Lower lobe of right lung (tissue), 2 donors: ENCODE measurements around the gene SUGT1. TPM values are rescaled to one million over a fixed set of nuclear protein-coding genes. Genes with fewer than 3 reads are reported as not detected.
"Not testable (repeated sequence)": the region's sequence is repeated elsewhere in the genome, so short reads cannot be mapped to it uniquely, and the experiment has no call there.

ENCODE experiments used
- ATAC-seq, 2 donors: fragments of 200-7000 bp; cut with Tn5 transposase; one replicate each; pipeline ENCODE4 v1.9.1; 2020 to 2022; ENCODE audit warnings: mild to moderate bottlenecking in 2 of 2, moderate library complexity in 2 of 2
- DNase-seq: peaks from one replicate; pipeline ENCODE4 v3.0.0-alpha.2; 2020
- H3K27ac ChIP-seq: fragments of 200-600 bp; one replicate; pipeline ENCODE4 v1.8.0; 2022
- H3K27me3 ChIP-seq: fragments of 200-600 bp; one replicate; pipeline ENCODE4 v1.8.0; 2022; ENCODE audit warnings: low read depth
- H3K36me3 ChIP-seq: fragments of 200-600 bp; one replicate; pipeline ENCODE4 v1.8.0; 2022; ENCODE audit warnings: mild to moderate bottlenecking
- H3K4me1 ChIP-seq: fragments of 200-600 bp; one replicate; pipeline ENCODE4 v1.8.0; 2022
- H3K4me3 ChIP-seq: fragments of 200-600 bp; one replicate; pipeline ENCODE4 v1.8.0; 2022; ENCODE audit warnings: mild to moderate bottlenecking
- H3K9me3 ChIP-seq: fragments of 200-600 bp; one replicate; pipeline ENCODE4 v1.8.0; 2022
- CTCF ChIP-seq: fragments of 200-600 bp; IDR thresholded peaks from one replicate; pipeline ENCODE4 v1.8.0; 2022; ENCODE audit warnings: antibody characterized with exemption, mild to moderate bottlenecking
- intact Hi-C: fragments of 100-400 bp; cut with DNase I; formaldehyde crosslinking; loops from one replicate; pipeline ENCODE4 v1.11.0; 2022
- long read RNA-seq: library from polyadenylated mRNA; unstranded; transcript quantifications from one replicate; pipeline ENCODE4 v2.0.0, GENCODE V29; 2021
- total RNA-seq: library from RNA; stranded (reverse); fragmentation: NEBNext Ultra II Directional; extraction: Animal tissue kit (Norgen Biotek cat#: 25700); gene quantifications from one replicate; pipeline ENCODE4 v1.2.1, GENCODE V29; 2021
- donor health status: DM: no; HTN: yes; CAD: no; lungs with severe emphysema.

Gene SUGT1
- total RNA-seq: 42.3 TPM
- long read RNA-seq, partial matches to known transcripts: 0 of 7 reads
- long read RNA-seq, other reads (novel, unspliced or antisense): 7 of 7 reads

GRCh38 chr13:52652196-52652979, at the start of gene SUGT1:
Gene SUGT1 (plus strand): TSS chr13:52652836. CDS start chr13:52652921, 85 bp downstream.
- DNase-seq (peak; percentile 99), ATAC-seq (peak; percentile 99 to 100)
- Histone ChIP-seq H3K27me3 (no peaks in the 10 kb centered on the region), H3K27ac (peak within 1 kb of the TSS; percentile 99), H3K4me1 (peaks cover 31% of the 10 kb centered on the region), H3K36me3 (peaks cover 13% of the 10 kb centered on the region), H3K9me3 (no peaks in the 10 kb centered on the region), H3K4me3 (peak within 1 kb of the TSS; percentile 91)
- peak; percentile 67 for TF ChIP-seq CTCF
- intact Hi-C loops: no loop called here

GRCh38 chr13:52603316-52603715, 49.3 kb upstream of the SUGT1 start:
- H3K9me3 ChIP-seq, H3K36me3 ChIP-seq, H3K27ac ChIP-seq, intact Hi-C loops, DNase-seq, H3K27me3 ChIP-seq, H3K4me3 ChIP-seq, ATAC-seq: not testable (repeated sequence)
- H3K4me1 ChIP-seq: peaks cover 13% of the 10 kb centered on the region

- ATAC-seq, H3K36me3 ChIP-seq, H3K4me1 ChIP-seq, H3K4me3 ChIP-seq, H3K27ac ChIP-seq, DNase-seq, intact Hi-C loops, H3K27me3 ChIP-seq, H3K9me3 ChIP-seq: not testable (repeated sequence)
Observed at GRCh38 chr13:52606126-52606525, 46.5 kb upstream of the SUGT1 start.

GRCh38 chr13:52606795-52607194, 45.8 kb upstream of the SUGT1 start:
- H3K4me3 ChIP-seq, H3K9me3 ChIP-seq, ATAC-seq: not testable (repeated sequence)

GRCh38 chr13:52608184-52608583, 44.5 kb upstream of the SUGT1 start:
- intact Hi-C loops, H3K4me1 ChIP-seq, ATAC-seq, H3K9me3 ChIP-seq, H3K4me3 ChIP-seq, H3K36me3 ChIP-seq, H3K27ac ChIP-seq, DNase-seq, H3K27me3 ChIP-seq: not testable (repeated sequence)

More at GRCh38 chr13:52606795-52607194, 45.8 kb upstream of the SUGT1 start:
- H3K4me1 ChIP-seq, DNase-seq, H3K27ac ChIP-seq, H3K36me3 ChIP-seq, H3K27me3 ChIP-seq, intact Hi-C loops: not testable (repeated sequence)

- H3K27ac ChIP-seq, DNase-seq, intact Hi-C loops, H3K27me3 ChIP-seq, H3K4me1 ChIP-seq, H3K36me3 ChIP-seq, H3K4me3 ChIP-seq, H3K9me3 ChIP-seq: not testable (repeated sequence)
- TF ChIP-seq CTCF: peak; percentile 46
- peak; percentile 54 to 80 for ATAC-seq
Observed at GRCh38 chr13:52609013-52609606, 43.5 kb upstream of the SUGT1 start.

- H3K27me3 ChIP-seq, H3K4me1 ChIP-seq, H3K36me3 ChIP-seq, H3K9me3 ChIP-seq, DNase-seq, H3K4me3 ChIP-seq, H3K27ac ChIP-seq, ATAC-seq, intact Hi-C loops: not testable (repeated sequence)
Observed at GRCh38 chr13:52610158-52610557, 42.5 kb upstream of the SUGT1 start.
